ENCODE results near the gene KRIT1. TPM values are rescaled to one million over a fixed set of nuclear protein-coding genes. Genes with fewer than 3 reads are reported as not detected.

Gene KRIT1
- total and polyA plus RNA-seq, 2 donors (not counting 3 experiments of a cell fraction or from before 2014, with no cell fraction given) = 22.8 to 43.7 TPM

GRCh38 chr7:92205987-92206386 is 39.7 kb downstream of the KRIT1 start:
- Histone ChIP-seq H3K27ac (ENCODE audit: insufficient read depth, low read depth, low read length) (no peak overlapping the region), H3K79me2 (ENCODE audit: control insufficient read depth, insufficient read depth, low read length) (peaks cover 3% of the 10 kb centered on the region), H3K9ac (replicated peaks; ENCODE audit: extremely low read depth, insufficient read depth, low read length) (no peak overlapping the region), H3K4me3 (replicated peaks in 1 of 3; ENCODE audit: insufficient read depth in 1 of 3, low read depth in 1 of 3, low read length in 3 of 3) (no peak overlapping the region), H3K4me2 (ENCODE audit: insufficient read depth, low read length) (no peak overlapping the region), H3K27me3 (ENCODE audit: control insufficient read depth in 2 of 2, insufficient read depth in 2 of 2, low read length in 2 of 2) (no peaks in the 10 kb centered on the region), H4K20me1 (replicated peaks; ENCODE audit: control insufficient read depth, extremely low read depth, insufficient read depth, low read length) (no peaks in the 10 kb centered on the region), H3K4me1 (ENCODE audit: control insufficient read depth, extremely low read depth, insufficient read depth, low read length) (no peaks in the 10 kb centered on the region), H2AFZ (ENCODE audit: low read depth, low read length) (no peak overlapping the region), H3K9me1 (replicated peaks; ENCODE audit: control insufficient read depth, extremely low read depth, insufficient read depth, low read length) (no peaks in the 10 kb centered on the region), H3K36me3 (ENCODE audit: control insufficient read depth in 2 of 2, extremely low read depth in 1 of 2, insufficient read depth in 2 of 2, low read length in 2 of 2) (peaks cover 0 to 7% of the 10 kb centered on the region in 2 experiments), H3K9me3 (replicated peaks; ENCODE audit: control insufficient read depth, insufficient read depth, low read length) (no peaks in the 10 kb centered on the region)
- dilution Hi-C loops (cut with MboI; ENCODE audit: extremely low pct_ligation_motif_present, low sequenced_read_pairs) (no loop called here), intact Hi-C loops (cut with micrococcal nuclease) (no loop called here)
- DNase-seq (ENCODE audit: low read depth, low spot score) = no peak
- FAIRE-seq = no peak
- BruUV-seq (replicated peaks) = no TSS peak
- TF ChIP-seq JUN (IDR thresholded peaks at IDR 0.05; ENCODE audit: borderline replicate concordance, insufficient read depth, insufficient read length, low read depth) (no peak), MAX (IDR thresholded peaks at IDR 0.05; ENCODE audit: insufficient read depth, insufficient read length) (no peak), GATA2 (IDR thresholded peaks at IDR 0.05; ENCODE audit: insufficient read depth, insufficient read length, low read depth, low read length) (no peak), POLR2AphosphoS5 (IDR thresholded peaks at IDR 0.05; ENCODE audit: insufficient read depth, low read depth, low read length) (no peak)
- CTCF ChIA-PET = interaction anchor here (1.1 kb wide), 1 partner anchor 223 kb away, joined by 5 read pairs; no protein-coding TSS in a partner anchor
- POLR2A ChIA-PET = no interaction called here

- Histone ChIP-seq H3K4me1 (ENCODE audit: control insufficient read depth, extremely low read depth, insufficient read depth, low read length) (no peaks in the 10 kb centered on the region), H3K36me3 (ENCODE audit: control insufficient read depth in 2 of 2, extremely low read depth in 1 of 2, insufficient read depth in 2 of 2, low read length in 2 of 2) (peaks cover 2 to 4% of the 10 kb centered on the region in 2 experiments), H3K79me2 (ENCODE audit: control insufficient read depth, insufficient read depth, low read length) (no peaks in the 10 kb centered on the region), H3K4me2 (ENCODE audit: insufficient read depth, low read length) (no peak overlapping the region), H3K27ac (ENCODE audit: insufficient read depth, low read depth, low read length) (no peak overlapping the region), H3K9me1 (replicated peaks; ENCODE audit: control insufficient read depth, extremely low read depth, insufficient read depth, low read length) (no peaks in the 10 kb centered on the region), H3K9me3 (replicated peaks; ENCODE audit: control insufficient read depth, insufficient read depth, low read length) (no peaks in the 10 kb centered on the region), H3K4me3 (replicated peaks in 1 of 3; ENCODE audit: insufficient read depth in 1 of 3, low read depth in 1 of 3, low read length in 3 of 3) (no peak overlapping the region), H3K9ac (replicated peaks; ENCODE audit: extremely low read depth, insufficient read depth, low read length) (no peak overlapping the region), H4K20me1 (replicated peaks; ENCODE audit: control insufficient read depth, extremely low read depth, insufficient read depth, low read length) (no peaks in the 10 kb centered on the region), H3K27me3 (ENCODE audit: control insufficient read depth in 2 of 2, insufficient read depth in 2 of 2, low read length in 2 of 2) (no peaks in the 10 kb centered on the region), H2AFZ (ENCODE audit: low read depth, low read length) (no peak overlapping the region)
- TF ChIP-seq POLR2AphosphoS5 (IDR thresholded peaks at IDR 0.05; ENCODE audit: insufficient read depth, low read depth, low read length) (no peak), GATA2 (IDR thresholded peaks at IDR 0.05; ENCODE audit: insufficient read depth, insufficient read length, low read depth, low read length) (no peak), JUN (IDR thresholded peaks at IDR 0.05; ENCODE audit: borderline replicate concordance, insufficient read depth, insufficient read length, low read depth) (no peak)
- FAIRE-seq (no peak), DNase-seq (ENCODE audit: low read depth, low spot score) (no peak)
- ChIA-PET POLR2A (no interaction called here), CTCF (interaction anchor here (1.4 to 2.7 kb wide), 2 partner anchors 21 to 223 kb away, joined by 4 to 8 read pairs; partner anchors contain the start of gene LRRD1)
- intact Hi-C loops (cut with micrococcal nuclease) (no loop called here), dilution Hi-C loops (cut with MboI; ENCODE audit: extremely low pct_ligation_motif_present, low sequenced_read_pairs) (no loop called here)
- BruUV-seq (replicated peaks) = no TSS peak
Measured at GRCh38 chr7:92200791-92201190, 44.9 kb downstream of the KRIT1 start.
